Neutrophil (primary cell): ENCODE data around the gene RPUSD4.

ENCODE experiments used
- H3K27ac ChIP-seq: fragments of 200-600 bp; sonication (generic); 2 replicates; pipeline ENCODE4 v1.5.1; 2016; ENCODE audit warnings: mild to moderate bottlenecking, moderate library complexity
- H3K27me3 ChIP-seq: fragments of 200-600 bp; sonication (generic); 2 replicates; pipeline ENCODE4 v1.6.0; 2016; ENCODE audit warnings: mild to moderate bottlenecking
- H3K36me3 ChIP-seq: fragments of 200-600 bp; sonication (generic); 2 replicates; pipeline ENCODE4 v1.5.1; 2017
- H3K4me1 ChIP-seq, 2 experiments: fragments of 200-600 bp in 1 of 2; sonication (generic) in 1 of 2; 1 replicate in 1 of 2; 2 replicates in 1 of 2; pipeline versions ENCODE4 v1.5.1 to v1.6.1; 2013 to 2016; ENCODE audit warnings: low read depth in 1 of 2, low read length in 1 of 2, mild to moderate bottlenecking in 1 of 2, moderate library complexity in 1 of 2; ENCODE audit not compliant: control insufficient read depth in 1 of 2, insufficient read depth in 1 of 2
- H3K4me3 ChIP-seq, 2 experiments: fragments of 200-600 bp in 1 of 2; sonication (generic) in 1 of 2; 1 replicate in 1 of 2; 2 replicates in 1 of 2; pipeline ENCODE4 v1.5.1; 2013 to 2016; ENCODE audit warnings: low read depth in 1 of 2, low read length in 1 of 2, mild to moderate bottlenecking in 1 of 2, moderate library complexity in 1 of 2
- H3K9me3 ChIP-seq: fragments of 200-600 bp; sonication (generic); 2 replicates; pipeline ENCODE4 v1.5.1; 2016
- TF ChIP-seq, protein P1 (sequence below): fragments of 200-600 bp; sonication (generic); IDR thresholded peaks from 2 replicates; pipeline ENCODE4 v1.5.1; 2016; ENCODE audit warnings: antibody characterized with exemption

Gene RPUSD4

DNA sequence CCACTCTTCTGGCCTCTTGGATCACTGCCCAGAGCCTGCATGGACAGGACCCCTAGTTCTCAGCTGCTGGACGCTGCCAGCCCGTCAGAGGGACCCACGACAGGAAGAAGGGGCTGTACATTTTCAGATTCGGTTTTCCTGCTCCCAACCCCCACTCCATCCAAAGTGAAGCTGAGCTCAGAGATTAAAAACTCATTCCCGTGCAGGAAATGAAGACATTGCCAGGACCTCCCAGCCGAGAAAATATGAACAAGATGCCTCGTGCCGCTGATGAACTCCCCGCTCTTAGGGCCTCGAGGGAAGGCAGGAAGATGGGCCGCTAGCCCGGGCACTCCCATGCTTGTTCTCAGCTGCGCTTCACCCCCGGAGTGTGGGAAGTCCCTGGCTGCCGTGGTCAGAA, 36.1 kb downstream of the RPUSD4 start:
- Histone ChIP-seq H3K36me3 (no peaks in the 10 kb centered on the region), H3K4me3 (no peak overlapping the region), H3K4me1 (peaks cover 0 to 8% of the 10 kb centered on the region in 2 experiments), H3K27ac (no peak overlapping the region), H3K9me3 (no peaks in the 10 kb centered on the region), H3K27me3 (no peaks in the 10 kb centered on the region)
- TF ChIP-seq, protein P1, sequence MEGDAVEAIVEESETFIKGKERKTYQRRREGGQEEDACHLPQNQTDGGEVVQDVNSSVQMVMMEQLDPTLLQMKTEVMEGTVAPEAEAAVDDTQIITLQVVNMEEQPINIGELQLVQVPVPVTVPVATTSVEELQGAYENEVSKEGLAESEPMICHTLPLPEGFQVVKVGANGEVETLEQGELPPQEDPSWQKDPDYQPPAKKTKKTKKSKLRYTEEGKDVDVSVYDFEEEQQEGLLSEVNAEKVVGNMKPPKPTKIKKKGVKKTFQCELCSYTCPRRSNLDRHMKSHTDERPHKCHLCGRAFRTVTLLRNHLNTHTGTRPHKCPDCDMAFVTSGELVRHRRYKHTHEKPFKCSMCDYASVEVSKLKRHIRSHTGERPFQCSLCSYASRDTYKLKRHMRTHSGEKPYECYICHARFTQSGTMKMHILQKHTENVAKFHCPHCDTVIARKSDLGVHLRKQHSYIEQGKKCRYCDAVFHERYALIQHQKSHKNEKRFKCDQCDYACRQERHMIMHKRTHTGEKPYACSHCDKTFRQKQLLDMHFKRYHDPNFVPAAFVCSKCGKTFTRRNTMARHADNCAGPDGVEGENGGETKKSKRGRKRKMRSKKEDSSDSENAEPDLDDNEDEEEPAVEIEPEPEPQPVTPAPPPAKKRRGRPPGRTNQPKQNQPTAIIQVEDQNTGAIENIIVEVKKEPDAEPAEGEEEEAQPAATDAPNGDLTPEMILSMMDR: no peak

DNA sequence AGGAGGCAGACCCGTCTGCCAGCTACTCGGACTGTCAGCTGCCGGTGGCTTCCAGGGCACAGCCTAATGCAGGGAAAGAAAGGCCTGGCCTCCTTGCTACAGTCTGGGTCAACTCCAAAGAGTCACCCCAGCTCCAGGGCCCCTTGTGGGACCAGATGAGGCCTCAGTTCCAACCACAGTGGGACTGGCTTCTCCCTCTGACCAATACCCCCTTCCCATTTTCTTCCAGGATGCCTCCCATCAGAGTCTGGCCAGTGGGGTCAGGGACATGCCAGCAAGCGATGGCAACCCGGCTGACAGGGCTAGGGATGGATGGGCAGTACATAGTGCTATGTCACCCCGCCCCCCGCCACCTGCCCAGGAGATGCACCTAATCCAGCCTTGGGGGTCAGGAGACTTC, 36.6 kb downstream of the RPUSD4 start:
- Histone ChIP-seq H3K4me3 (no peak overlapping the region), H3K27me3 (no peaks in the 10 kb centered on the region), H3K36me3 (no peaks in the 10 kb centered on the region), H3K27ac (no peak overlapping the region), H3K4me1 (peaks cover 0 to 8% of the 10 kb centered on the region in 2 experiments), H3K9me3 (no peaks in the 10 kb centered on the region)
- TF ChIP-seq, protein P1: no peak

DNA sequence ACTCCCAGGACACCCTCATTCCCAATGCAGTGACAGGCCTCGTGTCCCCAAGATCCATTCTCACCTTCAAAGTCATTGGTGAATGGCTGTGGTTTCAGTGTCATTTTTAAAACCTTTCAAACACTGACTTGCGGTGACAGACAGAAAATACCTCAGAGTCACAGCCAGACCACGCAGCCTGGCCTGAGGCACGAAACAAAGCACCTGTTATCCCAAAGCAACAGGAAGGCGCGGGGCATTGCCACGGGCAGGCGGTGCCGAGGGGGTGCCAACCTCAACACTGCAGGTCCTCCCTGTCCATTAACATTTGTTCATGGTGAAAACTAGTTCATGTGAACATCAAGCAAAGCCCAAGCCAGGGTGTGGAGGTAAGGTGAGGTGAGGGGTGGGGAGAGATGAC, 38.2 kb downstream of the RPUSD4 start:
- Histone ChIP-seq H3K4me3 (no peak overlapping the region), H3K4me1 (peaks cover 0 to 8% of the 10 kb centered on the region in 2 experiments), H3K9me3 (no peaks in the 10 kb centered on the region), H3K27me3 (no peaks in the 10 kb centered on the region), H3K27ac (no peak overlapping the region), H3K36me3 (no peaks in the 10 kb centered on the region)
- TF ChIP-seq, protein P1: no peak

DNA sequence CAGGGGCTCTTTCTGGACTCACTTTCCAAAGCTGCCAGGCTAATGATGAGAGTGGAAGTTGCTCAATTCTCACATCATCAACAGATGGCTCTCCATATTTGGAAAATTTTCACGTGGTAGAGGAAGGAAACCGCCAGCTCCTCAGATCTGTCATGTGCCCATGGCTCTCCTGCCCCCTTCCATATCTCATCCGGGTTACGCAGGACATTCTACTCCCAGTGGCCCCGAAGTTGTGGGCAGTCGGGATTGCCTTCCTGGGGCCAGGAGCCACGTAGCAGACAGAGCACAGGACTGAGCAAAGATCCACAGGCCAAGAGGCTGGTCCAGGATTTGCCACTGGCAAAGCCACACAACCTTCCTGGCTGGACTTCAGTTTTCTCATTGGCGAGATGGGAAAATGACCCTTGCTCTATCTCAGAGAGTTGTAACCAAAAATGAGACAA, 38.8 kb downstream of the RPUSD4 start:
- Histone ChIP-seq H3K27ac (no peak overlapping the region), H3K4me1 (peaks cover 0 to 8% of the 10 kb centered on the region in 2 experiments), H3K9me3 (no peaks in the 10 kb centered on the region), H3K36me3 (no peaks in the 10 kb centered on the region), H3K4me3 (no peak overlapping the region), H3K27me3 (no peaks in the 10 kb centered on the region)
- TF ChIP-seq, protein P1: no peak

DNA sequence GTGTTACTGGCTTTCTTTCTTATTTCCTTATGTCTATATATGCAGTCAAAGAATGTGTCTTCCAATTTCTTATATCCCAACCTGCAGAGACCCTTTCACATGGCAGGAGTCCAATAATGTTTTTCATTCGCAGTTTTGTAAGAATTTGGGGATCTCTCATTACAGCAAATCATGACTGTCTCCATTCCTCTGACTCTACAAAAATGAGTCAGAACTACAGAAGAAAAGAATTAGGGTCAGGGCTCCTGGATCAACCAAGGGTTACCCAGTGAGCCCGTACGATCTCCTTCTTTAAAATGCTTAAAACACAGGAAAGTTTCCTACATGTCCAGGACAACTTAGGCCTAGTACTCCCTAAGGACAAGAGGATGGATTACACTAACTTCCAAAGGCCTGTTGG, 42.2 kb downstream of the RPUSD4 start:
- no peaks in the 10 kb centered on the region for H3K9me3 ChIP-seq
- peaks cover 0 to 8% of the 10 kb centered on the region in 2 experiments for H3K4me1 ChIP-seq
- H3K4me3 ChIP-seq: no peak overlapping the region
- no peaks in the 10 kb centered on the region for H3K27me3 ChIP-seq
- no peaks in the 10 kb centered on the region for H3K36me3 ChIP-seq
- H3K27ac ChIP-seq: no peak overlapping the region
- TF ChIP-seq, protein P1: no peak

DNA sequence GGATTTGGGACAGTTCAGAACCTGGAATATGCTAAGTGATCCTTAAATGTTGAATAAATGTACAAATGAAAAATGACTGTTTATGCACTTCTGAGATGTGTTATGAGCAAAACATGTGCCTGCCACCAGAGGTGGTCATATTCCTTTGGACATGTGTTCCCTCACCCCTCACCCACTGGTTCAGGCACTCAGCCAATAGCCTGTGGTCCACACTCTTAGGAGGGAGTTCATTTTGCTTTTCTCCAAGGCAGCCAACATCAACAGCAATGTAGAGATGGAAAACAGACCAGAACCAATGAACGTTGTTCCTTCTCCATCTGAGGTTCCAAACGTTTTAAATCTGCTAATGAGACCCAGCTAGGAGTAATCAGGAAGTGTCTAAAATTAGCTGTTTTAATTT, 44.0 kb downstream of the RPUSD4 start:
- no peak overlapping the region for H3K27ac ChIP-seq
- H3K9me3 ChIP-seq: no peaks in the 10 kb centered on the region
- H3K27me3 ChIP-seq: no peaks in the 10 kb centered on the region
- TF ChIP-seq, protein P1: no peak
- peaks cover 0 to 6% of the 10 kb centered on the region in 2 experiments for H3K4me1 ChIP-seq
- no peaks in the 10 kb centered on the region for H3K36me3 ChIP-seq
- no peak overlapping the region for H3K4me3 ChIP-seq
